ENCODE results near the gene NAPEPLD.

Gene NAPEPLD

DNA sequence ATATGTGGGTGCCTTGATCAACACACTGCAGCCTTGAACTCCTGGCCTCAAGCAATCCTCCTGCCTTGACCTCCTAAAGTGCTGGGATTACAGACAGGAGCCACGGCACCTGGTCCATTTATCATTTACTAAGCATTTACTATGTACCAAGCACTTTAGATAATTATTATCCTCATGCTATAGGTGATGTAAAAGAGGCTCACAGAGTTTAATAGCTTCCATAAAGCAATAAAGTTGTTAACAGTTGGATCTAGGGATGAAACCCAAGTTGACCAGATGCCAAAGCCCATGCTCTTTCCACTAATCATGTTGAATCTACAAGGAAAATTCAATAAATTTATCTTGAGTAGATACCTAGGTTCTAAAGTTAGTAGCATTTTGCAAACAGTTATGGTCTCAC lies 5.0 kb downstream of the NAPEPLD start:
- H3K36me3 ChIP-seq (ENCODE audit: insufficient read depth, insufficient read length, low read length) = no peaks in the 10 kb centered on the region
- TF ChIP-seq ZNF274 (IDR thresholded peaks at IDR 0.05; ENCODE audit: low read depth, low read length) = no peak
- TF ChIP-seq YY1 (IDR thresholded peaks at IDR 0.05; ENCODE audit: insufficient read depth, insufficient read length) = no peak
- no peak for TF ChIP-seq SUZ12 (IDR thresholded peaks at IDR 0.05; ENCODE audit: extremely low read depth, insufficient read depth, insufficient read length)
- no peak overlapping the region for H3K4me3 ChIP-seq (ENCODE audit: insufficient read length, low read depth)
- H3K27me3 ChIP-seq (ENCODE audit: insufficient read depth, insufficient read length) = no peaks in the 10 kb centered on the region
- no peak for DNase-seq (ENCODE audit: low read depth, low spot score)
- no peak overlapping the region for H3K9ac ChIP-seq (ENCODE audit: insufficient read length, low read depth)
- H3K4me1 ChIP-seq (ENCODE audit: insufficient read depth, insufficient read length) = no peaks in the 10 kb centered on the region
- no peaks in the 10 kb centered on the region for H3K9me3 ChIP-seq (ENCODE audit: insufficient read depth, low read length)

DNA sequence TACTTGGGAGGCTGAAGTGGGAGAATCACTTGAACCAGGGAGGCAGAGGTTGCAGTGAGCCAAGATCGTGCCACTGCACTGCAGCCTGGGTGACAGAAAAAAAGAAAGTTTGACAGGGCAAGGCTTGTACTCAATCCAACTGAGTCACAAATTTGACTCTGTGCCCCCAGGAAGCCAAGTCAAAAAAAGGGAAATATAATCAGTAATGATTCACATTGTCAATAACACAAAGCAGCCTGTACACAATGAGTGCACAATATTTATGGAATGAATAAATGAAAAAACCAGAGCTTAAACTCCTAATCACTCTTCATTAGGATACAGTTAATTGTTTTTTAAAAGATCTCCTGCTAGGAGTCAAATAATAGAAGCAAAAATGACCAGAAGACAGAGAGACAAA lies 6.4 kb downstream of the NAPEPLD start:
- no peak for DNase-seq (ENCODE audit: low read depth, low spot score)
- Histone ChIP-seq H3K9ac (ENCODE audit: insufficient read length, low read depth) (no peak overlapping the region), H3K9me3 (ENCODE audit: insufficient read depth, low read length) (no peaks in the 10 kb centered on the region), H3K4me3 (ENCODE audit: insufficient read length, low read depth) (no peak overlapping the region), H3K4me1 (ENCODE audit: insufficient read depth, insufficient read length) (no peaks in the 10 kb centered on the region), H3K36me3 (ENCODE audit: insufficient read depth, insufficient read length, low read length) (no peaks in the 10 kb centered on the region), H3K27me3 (ENCODE audit: insufficient read depth, insufficient read length) (no peaks in the 10 kb centered on the region)
- TF ChIP-seq ZNF274 (IDR thresholded peaks at IDR 0.05; ENCODE audit: low read depth, low read length) (no peak), YY1 (IDR thresholded peaks at IDR 0.05; ENCODE audit: insufficient read depth, insufficient read length) (no peak), SUZ12 (IDR thresholded peaks at IDR 0.05; ENCODE audit: extremely low read depth, insufficient read depth, insufficient read length) (no peak)

DNA sequence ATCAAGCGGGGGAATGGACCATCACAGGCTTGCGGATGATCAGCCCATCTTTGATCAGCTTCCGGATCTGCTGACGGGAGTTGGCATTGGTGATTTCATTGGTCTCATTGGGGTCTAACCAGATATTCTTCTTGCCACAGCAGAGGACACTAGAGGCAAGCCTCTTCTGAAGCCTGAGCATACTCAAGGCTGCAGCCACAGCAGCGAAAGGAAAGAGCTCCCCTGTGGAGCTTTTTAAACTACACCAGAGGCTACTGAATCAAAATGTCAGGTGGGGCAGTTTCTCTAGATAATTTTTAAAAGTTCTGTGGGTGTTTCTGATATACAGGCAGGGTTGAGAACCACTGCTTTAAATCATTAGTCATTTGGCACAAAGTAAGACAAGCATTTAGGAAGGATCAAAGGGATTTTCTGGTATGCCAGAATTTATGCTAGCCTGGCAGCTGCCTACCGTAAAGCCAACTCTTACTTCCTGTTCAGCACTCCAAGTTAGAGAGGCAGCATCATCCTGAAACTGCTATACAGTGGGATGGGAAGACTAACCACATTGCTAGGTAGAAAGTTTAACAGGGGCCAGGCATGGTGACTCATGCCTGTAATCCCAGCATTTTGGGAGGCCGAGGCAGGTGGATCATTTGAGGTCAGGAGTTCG lies 7.0 kb downstream of the NAPEPLD start:
- no peak overlapping the region for H3K9ac ChIP-seq (ENCODE audit: insufficient read length, low read depth)
- H3K9me3 ChIP-seq (ENCODE audit: insufficient read depth, low read length) = no peaks in the 10 kb centered on the region
- TF ChIP-seq SUZ12 (IDR thresholded peaks at IDR 0.05; ENCODE audit: extremely low read depth, insufficient read depth, insufficient read length) (no peak), YY1 (IDR thresholded peaks at IDR 0.05; ENCODE audit: insufficient read depth, insufficient read length) (no peak), ZNF274 (IDR thresholded peaks at IDR 0.05; ENCODE audit: low read depth, low read length) (no peak)
- DNase-seq (ENCODE audit: low read depth, low spot score) = no peak
- H3K27me3 ChIP-seq (ENCODE audit: insufficient read depth, insufficient read length) = no peaks in the 10 kb centered on the region
- H3K4me1 ChIP-seq (ENCODE audit: insufficient read depth, insufficient read length) = no peaks in the 10 kb centered on the region
- H3K4me3 ChIP-seq (ENCODE audit: insufficient read length, low read depth) = no peak overlapping the region
- H3K36me3 ChIP-seq (ENCODE audit: insufficient read depth, insufficient read length, low read length) = no peaks in the 10 kb centered on the region

DNA sequence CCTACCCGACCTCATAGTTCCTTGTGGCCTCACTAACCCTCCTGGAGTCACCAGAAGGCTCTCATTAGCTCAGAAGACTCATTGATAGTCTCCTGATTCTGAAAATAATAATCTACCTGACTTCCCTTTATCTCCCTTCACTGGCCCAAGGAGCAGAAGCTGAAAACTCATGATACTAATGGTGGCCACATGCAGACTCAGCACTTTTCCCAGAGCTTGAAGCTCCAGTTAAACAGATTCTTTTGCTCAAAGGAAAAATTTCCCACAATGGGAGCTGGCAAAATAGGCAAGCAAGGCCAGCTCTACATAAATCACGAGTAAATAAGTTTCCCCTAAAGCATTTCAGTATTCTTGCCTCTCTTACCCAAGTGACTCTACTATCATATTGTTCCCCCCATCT lies 8.2 kb downstream of the NAPEPLD start:
- Histone ChIP-seq H3K9ac (ENCODE audit: insufficient read length, low read depth) (no peak overlapping the region), H3K27me3 (ENCODE audit: insufficient read depth, insufficient read length) (no peaks in the 10 kb centered on the region), H3K36me3 (ENCODE audit: insufficient read depth, insufficient read length, low read length) (no peaks in the 10 kb centered on the region), H3K4me1 (ENCODE audit: insufficient read depth, insufficient read length) (no peaks in the 10 kb centered on the region), H3K4me3 (ENCODE audit: insufficient read length, low read depth) (no peak overlapping the region), H3K9me3 (ENCODE audit: insufficient read depth, low read length) (no peaks in the 10 kb centered on the region)
- no peak for TF ChIP-seq YY1 (IDR thresholded peaks at IDR 0.05; ENCODE audit: insufficient read depth, insufficient read length)
- TF ChIP-seq SUZ12 (IDR thresholded peaks at IDR 0.05; ENCODE audit: extremely low read depth, insufficient read depth, insufficient read length) = no peak
- no peak for TF ChIP-seq ZNF274 (IDR thresholded peaks at IDR 0.05; ENCODE audit: low read depth, low read length)
- DNase-seq (ENCODE audit: low read depth, low spot score) = no peak

DNA sequence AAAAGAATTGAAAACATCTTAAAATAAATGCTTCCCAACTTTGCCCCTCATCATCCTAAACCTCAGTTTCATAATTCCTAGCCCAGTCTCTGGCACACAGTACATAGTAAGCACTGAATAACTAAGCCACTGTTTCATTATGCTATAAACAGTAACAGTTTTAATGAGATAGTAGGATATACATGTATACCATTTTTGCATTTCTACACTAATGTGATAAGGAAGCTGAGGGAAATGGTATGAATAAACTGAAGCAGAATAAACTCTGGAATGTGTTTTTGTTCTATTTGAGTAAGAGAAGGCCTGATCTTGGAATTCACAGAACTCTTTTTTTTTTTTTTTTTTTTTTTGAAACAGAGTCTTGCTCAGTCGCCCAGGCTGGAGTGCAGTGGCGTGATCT lies 8.8 kb downstream of the NAPEPLD start:
- DNase-seq (ENCODE audit: low read depth, low spot score) = no peak
- H3K9me3 ChIP-seq (ENCODE audit: insufficient read depth, low read length) = no peaks in the 10 kb centered on the region
- H3K4me3 ChIP-seq (ENCODE audit: insufficient read length, low read depth) = no peak overlapping the region
- no peaks in the 10 kb centered on the region for H3K4me1 ChIP-seq (ENCODE audit: insufficient read depth, insufficient read length)
- no peaks in the 10 kb centered on the region for H3K36me3 ChIP-seq (ENCODE audit: insufficient read depth, insufficient read length, low read length)
- H3K27me3 ChIP-seq (ENCODE audit: insufficient read depth, insufficient read length) = no peaks in the 10 kb centered on the region
- H3K9ac ChIP-seq (ENCODE audit: insufficient read length, low read depth) = no peak overlapping the region
- no peak for TF ChIP-seq ZNF274 (IDR thresholded peaks at IDR 0.05; ENCODE audit: low read depth, low read length)
- no peak for TF ChIP-seq YY1 (IDR thresholded peaks at IDR 0.05; ENCODE audit: insufficient read depth, insufficient read length)
- TF ChIP-seq SUZ12 (IDR thresholded peaks at IDR 0.05; ENCODE audit: extremely low read depth, insufficient read depth, insufficient read length) = no peak

DNA sequence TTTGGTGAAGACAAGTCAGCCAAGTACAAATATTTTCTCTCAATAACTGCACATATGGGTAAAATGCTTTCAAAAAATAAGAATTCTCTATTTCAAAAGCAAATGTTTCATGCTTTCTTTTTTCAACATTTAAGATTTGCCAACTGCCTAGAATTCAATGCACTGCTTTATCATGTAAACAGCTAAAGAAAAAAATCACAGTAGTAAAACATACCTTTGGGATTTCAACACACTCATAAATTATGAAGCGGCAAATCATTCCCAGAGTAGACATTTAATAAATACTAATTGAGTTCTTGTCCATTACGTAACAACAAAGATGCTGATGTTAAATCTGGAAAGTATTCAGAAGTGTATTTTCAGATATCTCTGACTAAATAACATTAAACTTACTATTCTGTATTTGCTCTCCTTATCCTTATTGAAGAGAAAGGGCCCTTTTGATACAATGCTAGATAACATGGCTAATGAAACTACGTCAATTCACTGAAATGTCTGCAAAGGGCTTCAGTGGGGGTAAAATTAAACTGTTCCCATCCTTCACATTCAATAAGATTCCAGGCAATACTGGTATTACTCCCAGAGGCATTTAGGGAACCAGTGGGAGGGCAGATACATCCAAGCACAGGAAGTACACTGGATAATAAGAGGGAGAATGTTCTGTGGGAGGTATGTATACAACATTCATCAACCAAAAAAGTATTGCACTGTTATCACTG lies 13.9 kb downstream of the NAPEPLD start:
- no peaks in the 10 kb centered on the region for H3K27me3 ChIP-seq (ENCODE audit: insufficient read depth, insufficient read length)
- TF ChIP-seq YY1 (IDR thresholded peaks at IDR 0.05; ENCODE audit: insufficient read depth, insufficient read length) (no peak), SUZ12 (IDR thresholded peaks at IDR 0.05; ENCODE audit: extremely low read depth, insufficient read depth, insufficient read length) (no peak), ZNF274 (IDR thresholded peaks at IDR 0.05; ENCODE audit: low read depth, low read length) (no peak)
- no peaks in the 10 kb centered on the region for H3K4me1 ChIP-seq (ENCODE audit: insufficient read depth, insufficient read length)
- no peaks in the 10 kb centered on the region for H3K9me3 ChIP-seq (ENCODE audit: insufficient read depth, low read length)
- H3K4me3 ChIP-seq (ENCODE audit: insufficient read length, low read depth) = no peak overlapping the region
- no peaks in the 10 kb centered on the region for H3K36me3 ChIP-seq (ENCODE audit: insufficient read depth, insufficient read length, low read length)
- DNase-seq (ENCODE audit: low read depth, low spot score) = no peak
- no peak overlapping the region for H3K9ac ChIP-seq (ENCODE audit: insufficient read length, low read depth)

DNA sequence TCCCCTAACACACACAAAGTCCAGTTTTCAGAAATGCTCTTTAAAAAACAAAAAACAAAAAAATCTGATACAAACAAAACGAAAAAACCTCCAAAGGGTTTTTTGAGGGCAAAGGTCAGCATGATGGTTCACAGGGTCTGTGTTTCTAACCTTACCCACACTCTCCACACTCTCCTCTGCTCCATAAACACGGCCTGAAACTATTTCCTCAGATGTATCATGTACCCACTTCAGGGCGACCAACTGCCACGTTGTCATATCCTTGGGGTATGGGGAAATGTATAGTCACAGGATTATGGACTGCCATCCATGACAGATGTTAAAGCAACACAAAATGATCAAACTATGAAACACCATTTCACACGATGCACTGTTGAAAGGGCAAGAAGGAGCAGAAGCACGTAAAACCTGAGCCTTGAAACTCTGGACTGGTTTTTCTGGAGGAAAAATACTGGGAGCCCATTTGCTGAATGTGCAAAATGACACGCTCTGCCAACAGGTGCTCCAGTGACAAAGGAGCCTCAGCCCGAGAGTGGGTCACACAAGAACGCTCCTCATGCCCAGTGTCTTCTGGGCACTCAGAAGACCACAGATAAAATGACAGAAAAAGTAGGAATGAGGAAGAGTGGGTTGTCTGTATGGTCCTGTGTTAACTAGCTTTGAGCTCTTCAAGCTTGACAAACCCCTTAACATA lies 15.8 kb downstream of the NAPEPLD start:
- H3K27me3 ChIP-seq (ENCODE audit: insufficient read depth, insufficient read length) = no peaks in the 10 kb centered on the region
- DNase-seq (ENCODE audit: low read depth, low spot score) = no peak

More for the DNA sequence above, 15.8 kb downstream of the NAPEPLD start:
- no peaks in the 10 kb centered on the region for H3K9me3 ChIP-seq (ENCODE audit: insufficient read depth, low read length)
- peaks cover under 1% of the 10 kb centered on the region for H3K36me3 ChIP-seq (ENCODE audit: insufficient read depth, insufficient read length, low read length)
- H3K4me3 ChIP-seq (ENCODE audit: insufficient read length, low read depth) = no peak overlapping the region
- TF ChIP-seq SUZ12 (IDR thresholded peaks at IDR 0.05; ENCODE audit: extremely low read depth, insufficient read depth, insufficient read length) = no peak
- TF ChIP-seq ZNF274 (IDR thresholded peaks at IDR 0.05; ENCODE audit: low read depth, low read length) = no peak
- no peak for TF ChIP-seq YY1 (IDR thresholded peaks at IDR 0.05; ENCODE audit: insufficient read depth, insufficient read length)
- no peak overlapping the region for H3K9ac ChIP-seq (ENCODE audit: insufficient read length, low read depth)
- no peaks in the 10 kb centered on the region for H3K4me1 ChIP-seq (ENCODE audit: insufficient read depth, insufficient read length)
